DND-41 (cell line): ENCODE results near the gene FOXN3.

Experiments
- ATAC-seq: fragments of 200-7000 bp; cut with Tn5 transposase; 3 replicates; pipeline ENCODE4 v1.9.1; 2021; ENCODE audit warnings: low read depth; ENCODE audit not compliant: insufficient read depth
- DNase-seq: peaks from one replicate; pipeline ENCODE4 v3.0.0-alpha.2; 2020
- H2AFZ ChIP-seq: 2 replicates; pipeline ENCODE4 v1.6.0; 2012; ENCODE audit warnings: low read depth, low read length
- H3K27ac ChIP-seq: 2 replicates; pipeline ENCODE4 v1.5.1; 2012; ENCODE audit warnings: low read length, inconsistent platforms
- H3K27me3 ChIP-seq: fragments of 200-600 bp; sonication (generic); 2 replicates; pipeline ENCODE4 v1.6.0; 2012; ENCODE audit warnings: low read length, mild to moderate bottlenecking, inconsistent platforms; ENCODE audit not compliant: insufficient read depth, poor library complexity
- H3K36me3 ChIP-seq: 2 replicates; pipeline ENCODE4 v1.5.1; 2012; ENCODE audit warnings: low read length, inconsistent platforms; ENCODE audit not compliant: insufficient read depth
- H3K4me1 ChIP-seq: 2 replicates; pipeline ENCODE4 v1.5.1; 2012; ENCODE audit warnings: mild to moderate bottlenecking, low read length; ENCODE audit not compliant: insufficient read depth
- H3K4me2 ChIP-seq: 2 replicates; pipeline ENCODE4 v1.6.0; 2012; ENCODE audit warnings: mild to moderate bottlenecking, moderate library complexity, low read length, inconsistent platforms; ENCODE audit not compliant: insufficient read depth
- H3K4me3 ChIP-seq, 2 experiments: fragments of 200-600 bp in 1 of 2; shearing (Covaris generic) in 1 of 2; 2 replicates each; pipeline ENCODE4 v1.5.1; 2012 to 2016; ENCODE audit warnings: inconsistent platforms in 2 of 2, low read length in 2 of 2, mild to moderate bottlenecking in 2 of 2, low read depth in 1 of 2, moderate library complexity in 1 of 2
- H3K79me2 ChIP-seq: 2 replicates; pipeline ENCODE4 v1.6.0; 2012; ENCODE audit warnings: low read length, inconsistent platforms; ENCODE audit not compliant: insufficient read depth
- H3K9ac ChIP-seq: 2 replicates; pipeline ENCODE4 v1.6.0; 2012; ENCODE audit warnings: low read depth, mild to moderate bottlenecking, inconsistent platforms, low read length, moderate library complexity
- H3K9me3 ChIP-seq: 2 replicates; pipeline ENCODE4 v1.5.1; 2012; ENCODE audit warnings: low read length, moderate library complexity, mild to moderate bottlenecking, inconsistent platforms; ENCODE audit not compliant: insufficient read depth, severe bottlenecking
- H4K20me1 ChIP-seq: 2 replicates; pipeline ENCODE4 v1.6.0; 2012; ENCODE audit warnings: low read length; ENCODE audit not compliant: insufficient read depth
- EZH2 ChIP-seq: IDR thresholded peaks from 3 replicates; pipeline ENCODE4 v1.6.1; 2012; ENCODE audit warnings: borderline replicate concordance, low read depth, mild to moderate bottlenecking, moderate library complexity, low read length, inconsistent platforms; ENCODE audit not compliant: severe bottlenecking
- TF ChIP-seq, protein P1 (sequence below): IDR thresholded peaks from 2 replicates; pipeline ENCODE4 v1.5.1; 2012; ENCODE audit warnings: borderline replicate concordance, low read length, moderate library complexity, mild to moderate bottlenecking; ENCODE audit not compliant: poor library complexity, severe bottlenecking; ENCODE audit errors: extremely low read depth

FOXN3 gene

DNA sequence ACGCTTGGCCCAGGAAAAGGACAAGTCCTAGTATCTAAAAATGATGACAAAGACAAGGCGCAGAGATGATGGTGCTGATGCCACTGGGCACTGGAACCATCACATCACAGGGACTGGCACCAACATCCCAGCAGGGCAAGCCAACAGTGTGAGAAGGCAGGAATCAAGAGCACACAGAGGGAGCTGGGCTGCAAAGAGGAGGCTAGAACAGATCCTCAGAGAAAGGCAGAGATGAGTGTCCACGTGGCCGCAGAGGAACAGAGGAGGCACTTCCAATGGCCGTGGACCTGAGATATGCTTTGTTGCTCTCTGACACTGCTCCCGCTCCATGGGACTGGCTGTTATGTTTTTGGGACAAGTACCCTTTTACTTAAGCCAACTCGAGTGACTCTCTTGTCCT, 17.9 kb downstream of the FOXN3 start:
- no peaks in the 10 kb centered on the region for H3K27me3 ChIP-seq
- no peaks in the 10 kb centered on the region for H3K9me3 ChIP-seq
- peak overlapping the region; percentile 9 for H3K27ac ChIP-seq
- no peak overlapping the region for H3K9ac ChIP-seq
- H2AFZ ChIP-seq, result no peak overlapping the region
- H3K36me3 ChIP-seq, result peaks cover 40% of the 10 kb centered on the region
- no peak overlapping the region for H3K4me3 ChIP-seq
- no peak for DNase-seq
- H3K79me2 ChIP-seq, result peaks cover 99% of the 10 kb centered on the region
- peaks cover 28% of the 10 kb centered on the region for H3K4me1 ChIP-seq
- no peak for ATAC-seq
- TF ChIP-seq, protein P1, sequence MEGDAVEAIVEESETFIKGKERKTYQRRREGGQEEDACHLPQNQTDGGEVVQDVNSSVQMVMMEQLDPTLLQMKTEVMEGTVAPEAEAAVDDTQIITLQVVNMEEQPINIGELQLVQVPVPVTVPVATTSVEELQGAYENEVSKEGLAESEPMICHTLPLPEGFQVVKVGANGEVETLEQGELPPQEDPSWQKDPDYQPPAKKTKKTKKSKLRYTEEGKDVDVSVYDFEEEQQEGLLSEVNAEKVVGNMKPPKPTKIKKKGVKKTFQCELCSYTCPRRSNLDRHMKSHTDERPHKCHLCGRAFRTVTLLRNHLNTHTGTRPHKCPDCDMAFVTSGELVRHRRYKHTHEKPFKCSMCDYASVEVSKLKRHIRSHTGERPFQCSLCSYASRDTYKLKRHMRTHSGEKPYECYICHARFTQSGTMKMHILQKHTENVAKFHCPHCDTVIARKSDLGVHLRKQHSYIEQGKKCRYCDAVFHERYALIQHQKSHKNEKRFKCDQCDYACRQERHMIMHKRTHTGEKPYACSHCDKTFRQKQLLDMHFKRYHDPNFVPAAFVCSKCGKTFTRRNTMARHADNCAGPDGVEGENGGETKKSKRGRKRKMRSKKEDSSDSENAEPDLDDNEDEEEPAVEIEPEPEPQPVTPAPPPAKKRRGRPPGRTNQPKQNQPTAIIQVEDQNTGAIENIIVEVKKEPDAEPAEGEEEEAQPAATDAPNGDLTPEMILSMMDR, result no peak
- no peak for TF ChIP-seq EZH2
- peaks cover 37% of the 10 kb centered on the region; the same call in 1 of the 2 replicates for H4K20me1 ChIP-seq
- no peak overlapping the region for H3K4me2 ChIP-seq

DNA sequence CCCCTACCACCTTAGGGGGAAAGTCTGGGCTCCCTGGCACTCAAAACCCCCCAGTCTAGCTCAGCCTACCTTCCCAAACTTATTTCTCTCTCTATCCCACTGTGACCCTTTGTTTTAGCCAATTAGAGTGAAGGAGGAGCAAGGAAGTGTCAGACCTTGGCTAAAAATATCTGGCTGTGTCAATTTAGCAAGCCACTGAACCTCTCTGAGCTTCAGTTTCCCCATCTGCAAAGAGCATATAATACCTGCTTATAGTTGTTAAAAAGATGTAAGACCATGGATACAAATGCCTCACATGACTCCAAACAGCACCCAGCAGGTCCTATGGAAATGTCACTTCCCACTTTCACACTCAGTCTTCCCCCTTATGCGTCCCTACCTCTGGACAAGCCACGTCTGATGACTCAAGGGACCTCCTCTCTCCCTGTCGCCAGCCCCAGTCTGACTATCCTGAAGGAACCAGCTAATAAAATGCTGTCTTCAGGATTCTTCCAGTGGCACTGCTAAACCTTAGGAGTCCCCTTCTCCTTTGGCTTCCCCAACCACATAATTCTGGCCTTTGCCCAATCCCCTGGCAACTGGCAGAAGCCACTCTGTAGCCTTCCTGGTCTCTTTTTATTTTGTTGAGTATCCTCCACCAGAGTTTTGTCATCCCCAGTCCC, 19.3 kb downstream of the FOXN3 start:
- DNase-seq, result no peak
- TF ChIP-seq, protein P1, result no peak
- Histone ChIP-seq H3K36me3 (peaks cover 26% of the 10 kb centered on the region), H3K27me3 (no peaks in the 10 kb centered on the region), H3K4me2 (no peak overlapping the region), H3K79me2 (peaks cover 88% of the 10 kb centered on the region), H3K27ac (peak overlapping the region; percentile 48), H3K9me3 (no peaks in the 10 kb centered on the region), H3K4me3 (no peak overlapping the region), H3K4me1 (peaks cover 43% of the 10 kb centered on the region), H4K20me1 (peaks cover 30% of the 10 kb centered on the region; the same call in 1 of the 2 replicates), H3K9ac (no peak overlapping the region), H2AFZ (no peak overlapping the region)
- no peak for ATAC-seq

DNA sequence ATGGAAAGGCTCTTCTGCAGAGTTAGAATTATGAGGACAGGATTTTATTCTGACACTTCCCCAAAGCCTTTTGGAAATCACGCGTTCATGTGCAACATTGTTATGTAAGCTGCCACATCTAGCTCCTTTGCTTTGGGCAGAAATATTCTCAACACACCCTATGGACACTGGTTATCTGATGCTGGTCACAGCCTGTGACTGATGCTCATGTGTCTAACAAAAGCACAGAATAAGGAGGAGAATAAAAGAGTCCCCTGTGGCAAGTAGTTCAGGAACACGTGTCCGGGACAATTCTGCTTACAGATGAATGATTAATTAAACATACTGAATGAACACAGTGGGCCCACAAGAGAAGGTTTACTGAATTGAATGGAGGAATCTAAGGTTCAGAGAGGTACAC, 22.1 kb downstream of the FOXN3 start:
- Histone ChIP-seq H3K27me3 (no peaks in the 10 kb centered on the region), H3K4me3 (no peak overlapping the region), H4K20me1 (peaks cover 11% of the 10 kb centered on the region; the same call in 1 of the 2 replicates), H3K27ac (peak overlapping the region; percentile 97), H3K9me3 (no peaks in the 10 kb centered on the region), H3K4me2 (no peak overlapping the region), H3K4me1 (peaks cover 54% of the 10 kb centered on the region), H3K79me2 (peaks cover 87% of the 10 kb centered on the region), H3K9ac (peak overlapping the region; percentile 42; the same call in 1 of the 2 replicates), H3K36me3 (peaks cover 19% of the 10 kb centered on the region), H2AFZ (no peak overlapping the region)
- TF ChIP-seq EZH2, result no peak
- TF ChIP-seq, protein P1, result no peak
- no peak for DNase-seq
- ATAC-seq, result no peak
